ENCODE results near the gene TBRG1. TPM values are rescaled to one million over a fixed set of nuclear protein-coding genes. Genes with fewer than 3 reads are reported as not detected.

TBRG1 gene
- total and polyA plus RNA-seq, 2 of the 8 experiments (the other 6 are each of a cell fraction or from before 2014, with no cell fraction given) = 16.3 to 26.7 TPM

GRCh38 chr11:124591430-124591829 is 31.2 kb upstream of the TBRG1 start (continued):
- TF ChIP-seq CTBP2 (IDR thresholded peaks at IDR 0.05; ENCODE audit: borderline replicate concordance, insufficient read depth, insufficient read length, low read length) = no peak

Measured in H1 (cell line).